CD14-positive monocyte (primary cell): Measurements from ENCODE around the gene APOBEC3F. TPM values are rescaled to one million over a fixed set of nuclear protein-coding genes. Genes with fewer than 3 reads are reported as not detected.

Experiments used
- DNase-seq, 3 donors: peaks; one replicate each; pipeline ENCODE4 v3.0.0-alpha.2; 2011 to 2022
- H2AFZ ChIP-seq: 2 replicates; pipeline ENCODE4 v1.6.0; 2012; ENCODE audit warnings: mild to moderate bottlenecking, low read depth, low read length, inconsistent platforms; ENCODE audit not compliant: insufficient read depth, poor library complexity, severe bottlenecking
- H3K27ac ChIP-seq, 2 donors: 1 replicate in 1 of 2; 2 replicates in 1 of 2; pipeline ENCODE4 v1.5.1; 2012 to 2013; ENCODE audit warnings: low read length in 2 of 2, control low read depth in 1 of 2, inconsistent platforms in 1 of 2, low read depth in 1 of 2, mild to moderate bottlenecking in 1 of 2
- H3K27me3 ChIP-seq, 2 donors: one replicate each; pipeline versions ENCODE4 v1.6.0 to v1.6.1; 2011 to 2013; ENCODE audit warnings: low read length in 2 of 2; ENCODE audit not compliant: control insufficient read depth in 2 of 2, insufficient read depth in 2 of 2
- H3K36me3 ChIP-seq, 2 donors: replicated peaks in 1 of 2; 1 replicate in 1 of 2; 2 replicates in 1 of 2; pipeline versions ENCODE4 v1.5.1 to v1.6.1; 2012 to 2013; ENCODE audit warnings: low read length in 2 of 2, control low read depth in 1 of 2, inconsistent platforms in 1 of 2, mild to moderate bottlenecking in 1 of 2; ENCODE audit not compliant: insufficient read depth in 2 of 2, control insufficient read depth in 1 of 2
- H3K4me1 ChIP-seq, 2 donors: 1 replicate in 1 of 2; 2 replicates in 1 of 2; pipeline versions ENCODE4 v1.5.1 to v1.6.1; 2012 to 2013; ENCODE audit warnings: low read length in 2 of 2, control low read depth in 1 of 2, inconsistent platforms in 1 of 2, mild to moderate bottlenecking in 1 of 2, moderate library complexity in 1 of 2; ENCODE audit not compliant: insufficient read depth in 2 of 2, control insufficient read depth in 1 of 2
- H3K4me2 ChIP-seq: replicated peaks from 2 replicates; pipeline ENCODE3; 2012; ENCODE audit warnings: low read length, moderate library complexity, mild to moderate bottlenecking; ENCODE audit not compliant: poor library complexity, severe bottlenecking; ENCODE audit errors: extremely low read depth
- H3K4me3 ChIP-seq, 3 experiments: fragments of 200-600 bp in 1 of 3; sonication (generic) in 1 of 3; replicated peaks in 1 of 3; 1 replicate in 2 of 3; 2 replicates in 1 of 3; pipeline ENCODE4 v1.5.1; 2011 to 2013; ENCODE audit warnings: low read length in 3 of 3, mild to moderate bottlenecking in 3 of 3, control low read depth in 2 of 3, low read depth in 2 of 3, inconsistent platforms in 1 of 3, moderate library complexity in 1 of 3
- H3K79me2 ChIP-seq: 2 replicates; pipeline ENCODE4 v1.6.0; 2012; ENCODE audit warnings: mild to moderate bottlenecking, control low read depth, inconsistent platforms, low read length, moderate library complexity; ENCODE audit not compliant: insufficient read depth
- H3K9ac ChIP-seq: 2 replicates; pipeline ENCODE4 v1.6.0; 2017; ENCODE audit warnings: low read length, mild to moderate bottlenecking; ENCODE audit not compliant: insufficient read depth, poor library complexity, severe bottlenecking
- H3K9me3 ChIP-seq, 2 donors: replicated peaks in 1 of 2; 1 replicate in 1 of 2; 2 replicates in 1 of 2; pipeline versions ENCODE4 v1.5.1 to v1.6.1; 2012 to 2013; ENCODE audit warnings: low read length in 2 of 2, control low read depth in 1 of 2; ENCODE audit not compliant: control insufficient read depth in 1 of 2, insufficient read depth in 1 of 2
- H4K20me1 ChIP-seq: 2 replicates; pipeline ENCODE4 v1.6.0; 2012; ENCODE audit warnings: mild to moderate bottlenecking, low read length, control low read depth, moderate library complexity; ENCODE audit not compliant: insufficient read depth
- H3K27ac Mint-ChIP-seq, 7 donors: one replicate each; pipeline ENCODE4 v1.8.0; 2020; ENCODE audit warnings: mild to moderate bottlenecking in 7 of 7, mixed read lengths in 7 of 7, moderate library complexity in 6 of 7, inconsistent platforms in 2 of 7
- H3K27me3 Mint-ChIP-seq, 3 donors: one replicate each; pipeline ENCODE4 v1.8.0; 2021 to 2022; ENCODE audit warnings: low read depth in 3 of 3, mild to moderate bottlenecking in 3 of 3, mixed read lengths in 3 of 3, moderate library complexity in 3 of 3, inconsistent platforms in 1 of 3
- H3K36me3 Mint-ChIP-seq, 2 donors: one replicate each; pipeline ENCODE4 v1.8.0; 2020; ENCODE audit warnings: mixed read lengths in 2 of 2, inconsistent platforms in 1 of 2, mild to moderate bottlenecking in 1 of 2
- H3K4me1 Mint-ChIP-seq: one replicate; pipeline ENCODE4 v1.8.0; 2020; ENCODE audit warnings: mild to moderate bottlenecking, mixed read lengths
- H3K4me3 Mint-ChIP-seq, 2 donors: one replicate each; pipeline ENCODE4 v1.8.0; 2020; ENCODE audit warnings: mild to moderate bottlenecking in 2 of 2, mixed read lengths in 2 of 2, moderate library complexity in 1 of 2
- H3K9me3 Mint-ChIP-seq, 7 donors: one replicate each; pipeline ENCODE4 v1.8.0; 2020 to 2022; ENCODE audit warnings: mixed read lengths in 7 of 7, mild to moderate bottlenecking in 6 of 7, moderate library complexity in 6 of 7, inconsistent platforms in 2 of 7
- WGBS: methylation state at CpG from one replicate; pipeline ENCODE4 v1.1.5; 2013; ENCODE audit warnings: missing lambda C conversion rate; ENCODE audit not compliant: insufficient coverage; 5-methylcytosine and 5-hydroxymethylcytosine counted together
- intact Hi-C, 2 donors: fragments of 100-400 bp; cut with micrococcal nuclease; formaldehyde crosslinking; loops; one replicate each; pipeline versions ENCODE4 v1.15.0 to v1.15.1; 2023
- polyA plus RNA-seq, 3 donors: library from polyadenylated mRNA; depleted of rRNA in 1 of 3; unstranded in 2 of 3; stranded (reverse) in 1 of 3; fragments of 300-500 nt in 2 of 3; fragments of >200 nt in 1 of 3; fragmentation: Illumina TruSeq in 2 of 3; gene quantifications; 1 replicate in 2 of 3; 2 replicates in 1 of 3; pipeline ENCODE4 v1.2.3, GENCODE V29; 2012 to 2021
- TF ChIP-seq, protein P1 (sequence below): fragments of 200-600 bp; IDR thresholded peaks from one replicate; pipeline ENCODE4 v1.8.0; 2022; ENCODE audit warnings: antibody characterized with exemption, mild to moderate bottlenecking

APOBEC3F gene
- polyA plus RNA-seq, 3 donors: 4.1 to 8.0 (median 4.4) TPM

GRCh38 chr22:39021552-39022250 is 19.0 kb upstream of the APOBEC3F start:
- Mint-ChIP-seq H3K9me3 (no peaks in the 10 kb centered on the region), H3K27ac (peak overlapping the region; percentile 66 to 95 (median 90)), H3K4me3 (peak overlapping the region; percentile 84 to 89), H3K27me3 (no peaks in the 10 kb centered on the region), H3K4me1 (peaks cover 30% of the 10 kb centered on the region), H3K36me3 (peaks cover 26 to 50% of the 10 kb centered on the region in 2 donors)
- Histone ChIP-seq H3K4me3 (peak overlapping the region; percentile 33 to 71 (median 41)), H3K4me1 (peaks cover 16 to 23% of the 10 kb centered on the region in 2 donors), H3K36me3 (peaks cover 5 to 29% of the 10 kb centered on the region in 2 donors), H2AFZ (peak overlapping the region; percentile 68), H4K20me1 (no peaks in the 10 kb centered on the region), H3K4me2 (peak overlapping the region; percentile 66), H3K27ac (peak overlapping the region; percentile 18 to 35), H3K79me2 (no peaks in the 10 kb centered on the region), H3K9me3 (no peaks in the 10 kb centered on the region), H3K27me3 (no peaks in the 10 kb centered on the region), H3K9ac (peak overlapping the region; percentile 32)
- no peak for DNase-seq
- TF ChIP-seq, protein P1, sequence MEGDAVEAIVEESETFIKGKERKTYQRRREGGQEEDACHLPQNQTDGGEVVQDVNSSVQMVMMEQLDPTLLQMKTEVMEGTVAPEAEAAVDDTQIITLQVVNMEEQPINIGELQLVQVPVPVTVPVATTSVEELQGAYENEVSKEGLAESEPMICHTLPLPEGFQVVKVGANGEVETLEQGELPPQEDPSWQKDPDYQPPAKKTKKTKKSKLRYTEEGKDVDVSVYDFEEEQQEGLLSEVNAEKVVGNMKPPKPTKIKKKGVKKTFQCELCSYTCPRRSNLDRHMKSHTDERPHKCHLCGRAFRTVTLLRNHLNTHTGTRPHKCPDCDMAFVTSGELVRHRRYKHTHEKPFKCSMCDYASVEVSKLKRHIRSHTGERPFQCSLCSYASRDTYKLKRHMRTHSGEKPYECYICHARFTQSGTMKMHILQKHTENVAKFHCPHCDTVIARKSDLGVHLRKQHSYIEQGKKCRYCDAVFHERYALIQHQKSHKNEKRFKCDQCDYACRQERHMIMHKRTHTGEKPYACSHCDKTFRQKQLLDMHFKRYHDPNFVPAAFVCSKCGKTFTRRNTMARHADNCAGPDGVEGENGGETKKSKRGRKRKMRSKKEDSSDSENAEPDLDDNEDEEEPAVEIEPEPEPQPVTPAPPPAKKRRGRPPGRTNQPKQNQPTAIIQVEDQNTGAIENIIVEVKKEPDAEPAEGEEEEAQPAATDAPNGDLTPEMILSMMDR: no peak
- intact Hi-C loops: no loop called here
- 6% methylated on average over 5 of the region's 9 CpGs for WGBS

DNA sequence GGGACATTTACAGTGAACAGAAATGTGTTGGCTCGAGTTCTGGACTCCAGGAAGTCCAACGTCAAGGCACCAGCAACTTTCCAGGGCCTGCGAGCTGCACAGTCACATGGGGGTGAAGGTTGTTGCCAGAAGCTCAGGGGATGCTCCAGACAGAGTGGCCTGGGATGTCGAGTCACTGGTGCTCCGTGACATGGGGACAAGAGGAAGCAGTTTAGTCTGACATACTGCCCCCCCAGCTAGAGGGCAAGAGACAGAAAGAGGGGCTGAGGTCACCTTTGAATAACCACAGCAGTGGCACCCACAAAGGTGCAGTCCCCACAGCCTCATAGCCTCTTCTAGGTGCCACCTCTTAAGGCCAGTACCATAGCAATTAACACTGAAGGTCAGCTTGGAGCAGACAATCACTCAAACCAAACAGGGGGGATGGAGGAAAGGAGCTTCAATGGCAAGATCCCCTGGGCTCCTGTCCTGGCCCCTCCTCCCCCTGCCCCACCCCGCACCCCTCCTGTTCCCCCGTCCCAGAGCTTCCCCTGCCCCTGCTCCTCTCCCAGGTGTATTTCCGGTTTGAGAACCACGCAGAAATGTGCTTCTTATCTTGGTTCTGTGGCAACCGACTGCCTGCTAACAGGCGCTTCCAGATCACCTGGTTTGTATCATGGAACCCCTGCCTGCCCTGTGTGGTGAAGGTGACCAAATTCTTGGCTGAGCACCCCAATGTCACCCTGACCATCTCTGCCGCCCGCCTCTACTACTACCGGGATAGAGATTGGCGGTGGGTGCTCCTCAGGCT is 15.9 kb upstream of the APOBEC3F start:
- TF ChIP-seq, protein P1: no peak
- Mint-ChIP-seq H3K4me1 (peaks cover 30% of the 10 kb centered on the region), H3K4me3 (no peak overlapping the region), H3K9me3 (no peaks in the 10 kb centered on the region), H3K36me3 (peaks cover 17 to 24% of the 10 kb centered on the region in 2 donors), H3K27me3 (no peaks in the 10 kb centered on the region), H3K27ac (peak overlapping the region in 2 of 7 donors; percentile 6 to 42)
- H3K27ac ChIP-seq: no peak overlapping the region
- H3K4me2 ChIP-seq: no peak overlapping the region
- no peaks in the 10 kb centered on the region for H3K27me3 ChIP-seq
- intact Hi-C loops: no loop called here
- 94% methylated on average over 9 of the region's 15 CpGs for WGBS
- peaks cover 18 to 23% of the 10 kb centered on the region in 2 donors for H3K4me1 ChIP-seq
- H2AFZ ChIP-seq: no peak overlapping the region
- H3K79me2 ChIP-seq: no peaks in the 10 kb centered on the region
- no peak for DNase-seq
- no peak overlapping the region for H3K4me3 ChIP-seq
- peaks cover 2 to 9% of the 10 kb centered on the region in 2 donors for H3K36me3 ChIP-seq
- H4K20me1 ChIP-seq: no peaks in the 10 kb centered on the region
- H3K9me3 ChIP-seq: no peaks in the 10 kb centered on the region
- H3K9ac ChIP-seq: no peak overlapping the region
